22Rv1 (cell line): Measurements from ENCODE around the gene CAMSAP1.
"Not testable (repeated sequence)": the region's sequence is repeated elsewhere in the genome, so short reads cannot be mapped to it uniquely, and the experiment has no call there.

Experiments used
- ZFX ChIP-seq: fragments of 450-650 bp; IDR thresholded peaks from 2 replicates; pipeline ENCODE4 v1.6.1; 2017; ENCODE audit warnings: antibody characterized with exemption, borderline replicate concordance
- TF ChIP-seq, protein P1 (sequence below): fragments of 450-650 bp; IDR thresholded peaks from 2 replicates; pipeline ENCODE4 v1.5.1; 2017; ENCODE audit warnings: mild to moderate bottlenecking

- TF ChIP-seq, protein P1, sequence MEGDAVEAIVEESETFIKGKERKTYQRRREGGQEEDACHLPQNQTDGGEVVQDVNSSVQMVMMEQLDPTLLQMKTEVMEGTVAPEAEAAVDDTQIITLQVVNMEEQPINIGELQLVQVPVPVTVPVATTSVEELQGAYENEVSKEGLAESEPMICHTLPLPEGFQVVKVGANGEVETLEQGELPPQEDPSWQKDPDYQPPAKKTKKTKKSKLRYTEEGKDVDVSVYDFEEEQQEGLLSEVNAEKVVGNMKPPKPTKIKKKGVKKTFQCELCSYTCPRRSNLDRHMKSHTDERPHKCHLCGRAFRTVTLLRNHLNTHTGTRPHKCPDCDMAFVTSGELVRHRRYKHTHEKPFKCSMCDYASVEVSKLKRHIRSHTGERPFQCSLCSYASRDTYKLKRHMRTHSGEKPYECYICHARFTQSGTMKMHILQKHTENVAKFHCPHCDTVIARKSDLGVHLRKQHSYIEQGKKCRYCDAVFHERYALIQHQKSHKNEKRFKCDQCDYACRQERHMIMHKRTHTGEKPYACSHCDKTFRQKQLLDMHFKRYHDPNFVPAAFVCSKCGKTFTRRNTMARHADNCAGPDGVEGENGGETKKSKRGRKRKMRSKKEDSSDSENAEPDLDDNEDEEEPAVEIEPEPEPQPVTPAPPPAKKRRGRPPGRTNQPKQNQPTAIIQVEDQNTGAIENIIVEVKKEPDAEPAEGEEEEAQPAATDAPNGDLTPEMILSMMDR: not testable (repeated sequence)
- TF ChIP-seq ZFX: not testable (repeated sequence)
Observed at GRCh38 chr9:135916227-135916626, 8.9 kb upstream of the CAMSAP1 start.
